ENCODE results near the gene PGRMC1.
"Not testable (repeated sequence)": the region's sequence is repeated elsewhere in the genome, so short reads cannot be mapped to it uniquely, and the experiment has no call there.

Gene PGRMC1

DNA sequence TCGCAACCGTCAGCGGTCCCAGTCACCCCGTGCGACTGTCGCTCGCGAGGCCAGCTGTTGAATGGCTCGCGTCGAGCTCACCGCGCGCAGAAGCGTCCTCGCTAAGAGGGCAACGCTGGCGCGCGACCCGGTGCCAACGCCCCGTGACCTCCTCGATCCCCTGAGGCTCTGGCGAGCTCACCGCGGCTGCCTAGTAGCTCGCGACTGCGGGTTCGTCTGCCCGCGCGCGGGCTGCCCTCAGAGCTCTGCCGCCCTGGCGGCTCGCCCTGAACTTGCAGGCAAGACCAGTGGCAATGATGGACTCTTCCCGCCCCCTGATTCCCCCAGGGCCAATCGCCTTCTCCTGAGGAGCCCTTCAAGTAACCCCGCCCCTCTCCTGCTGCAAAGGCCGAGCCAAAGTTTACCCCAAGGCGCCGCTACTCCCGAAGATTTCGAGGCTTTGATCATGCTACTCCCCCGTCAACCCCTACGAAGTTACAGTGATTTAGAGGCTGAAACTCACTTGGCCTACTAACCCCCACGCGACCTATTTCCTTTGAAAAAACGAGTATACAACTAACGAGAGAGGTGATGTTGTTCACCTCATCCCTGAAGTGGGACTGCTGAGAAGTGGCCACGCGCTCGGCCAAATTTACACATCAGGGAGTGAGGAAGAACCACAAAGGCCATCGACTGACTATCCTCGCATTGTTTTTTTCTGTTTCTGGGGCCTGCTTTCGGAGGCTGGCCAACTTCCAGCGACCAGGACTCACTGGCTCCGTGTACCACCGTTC is 37.5 kb downstream of the PGRMC1 start:
- no peak overlapping the region for H3K4me3 ChIP-seq (replicated peaks; ENCODE audit: low read depth, low read length)
- DNase-seq (ENCODE audit: low read depth) = peak; percentile 51
- TF ChIP-seq, protein P1, sequence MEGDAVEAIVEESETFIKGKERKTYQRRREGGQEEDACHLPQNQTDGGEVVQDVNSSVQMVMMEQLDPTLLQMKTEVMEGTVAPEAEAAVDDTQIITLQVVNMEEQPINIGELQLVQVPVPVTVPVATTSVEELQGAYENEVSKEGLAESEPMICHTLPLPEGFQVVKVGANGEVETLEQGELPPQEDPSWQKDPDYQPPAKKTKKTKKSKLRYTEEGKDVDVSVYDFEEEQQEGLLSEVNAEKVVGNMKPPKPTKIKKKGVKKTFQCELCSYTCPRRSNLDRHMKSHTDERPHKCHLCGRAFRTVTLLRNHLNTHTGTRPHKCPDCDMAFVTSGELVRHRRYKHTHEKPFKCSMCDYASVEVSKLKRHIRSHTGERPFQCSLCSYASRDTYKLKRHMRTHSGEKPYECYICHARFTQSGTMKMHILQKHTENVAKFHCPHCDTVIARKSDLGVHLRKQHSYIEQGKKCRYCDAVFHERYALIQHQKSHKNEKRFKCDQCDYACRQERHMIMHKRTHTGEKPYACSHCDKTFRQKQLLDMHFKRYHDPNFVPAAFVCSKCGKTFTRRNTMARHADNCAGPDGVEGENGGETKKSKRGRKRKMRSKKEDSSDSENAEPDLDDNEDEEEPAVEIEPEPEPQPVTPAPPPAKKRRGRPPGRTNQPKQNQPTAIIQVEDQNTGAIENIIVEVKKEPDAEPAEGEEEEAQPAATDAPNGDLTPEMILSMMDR (IDR thresholded peaks at IDR 0.05; ENCODE audit: low read length, missing control alignments) = peak; percentile 20

- DNase-seq (ENCODE audit: low read depth); H3K4me3 ChIP-seq (replicated peaks; ENCODE audit: low read depth, low read length): not testable (repeated sequence)
These were observed 46.3 kb downstream of the PGRMC1 start for GRCh38 chrX:119282347-119282746.

GRCh38 chrX:119288890-119289393 is 52.9 kb downstream of the PGRMC1 start:
- TF ChIP-seq, protein P1 (IDR thresholded peaks at IDR 0.05; ENCODE audit: low read length, missing control alignments) = no peak
- no peak overlapping the region for H3K4me3 ChIP-seq (replicated peaks; ENCODE audit: low read depth, low read length)
- no peak for DNase-seq (ENCODE audit: low read depth)

- H3K4me3 ChIP-seq (replicated peaks; ENCODE audit: low read depth, low read length) = no peak overlapping the region
- TF ChIP-seq, protein P1 (IDR thresholded peaks at IDR 0.05; ENCODE audit: low read length, missing control alignments) = no peak
- DNase-seq (ENCODE audit: low read depth) = no peak
These were observed 54.4 kb downstream of the PGRMC1 start for GRCh38 chrX:119290476-119290875.

DNA sequence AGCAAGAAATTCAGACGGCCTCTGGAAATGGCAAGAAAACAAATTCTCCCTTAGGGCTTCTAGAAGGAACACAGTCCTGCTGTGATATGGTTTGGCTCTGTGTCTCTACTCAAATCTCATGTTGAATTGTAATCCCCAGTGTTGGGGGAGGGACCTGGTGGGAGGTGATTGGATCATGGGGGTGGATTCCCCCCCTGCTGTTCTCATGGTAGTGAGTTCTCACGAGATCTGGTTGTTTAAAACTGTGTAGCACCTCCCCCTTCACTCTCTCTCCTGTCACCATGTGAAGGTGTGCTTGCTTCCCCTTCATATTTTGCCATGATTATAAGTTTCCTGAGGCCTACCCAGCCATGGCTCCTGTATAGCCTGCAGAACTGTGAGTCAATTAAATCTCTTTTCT is 55.2 kb downstream of the PGRMC1 start:
- not testable (repeated sequence) for DNase-seq (ENCODE audit: low read depth); H3K4me3 ChIP-seq (replicated peaks; ENCODE audit: low read depth, low read length)

GRCh38 chrX:119292445-119292844 is 56.4 kb downstream of the PGRMC1 start:
- TF ChIP-seq, protein P1 (IDR thresholded peaks at IDR 0.05; ENCODE audit: low read length, missing control alignments) = no peak

More at GRCh38 chrX:119292445-119292844, 56.4 kb downstream of the PGRMC1 start:
- H3K4me3 ChIP-seq (replicated peaks; ENCODE audit: low read depth, low read length) = no peak overlapping the region
- DNase-seq (ENCODE audit: low read depth) = no peak

All from fibroblast of pulmonary artery (primary cell).